Medulla oblongata (tissue), 1 donor: Measurements from ENCODE around the gene SEMA3C.
A peak's percentile ranks its signal among the peaks of the same experiment; 100 is the strongest.

ENCODE experiments used
- DNase-seq: peaks from one replicate; pipeline ENCODE4 v3.0.0-alpha.2; 2015; ENCODE audit errors: extremely low spot score

The SEMA3C gene

GRCh38 chr7:80918909-80919721 is at the start of gene SEMA3C:
SEMA3C (minus strand) TSS chr7:80919051; CDS start chr7:80916781, 2,270 bp downstream.
- DNase-seq: peak; percentile 93

GRCh38 chr7:80968606-80969005 is 49.8 kb upstream of the SEMA3C start:
- no peak for DNase-seq

- DNase-seq: no peak
Observed at GRCh38 chr7:80967917-80968297, 49.1 kb upstream of the SEMA3C start.

GRCh38 chr7:80967071-80967916 is 48.4 kb upstream of the SEMA3C start:
- no peak for DNase-seq

- no peak for DNase-seq
Observed at GRCh38 chr7:80960244-80960795, 41.5 kb upstream of the SEMA3C start.

GRCh38 chr7:80957226-80957777 is 38.5 kb upstream of the SEMA3C start:
- no peak for DNase-seq

- no peak for DNase-seq
Observed at GRCh38 chr7:80954191-80954590, 35.3 kb upstream of the SEMA3C start.

GRCh38 chr7:80950550-80950967 is 31.7 kb upstream of the SEMA3C start:
- DNase-seq: no peak

- DNase-seq: no peak
Observed at GRCh38 chr7:80949449-80949848, 30.6 kb upstream of the SEMA3C start.

GRCh38 chr7:80946858-80947257 is 28.0 kb upstream of the SEMA3C start:
- DNase-seq: no peak

GRCh38 chr7:80945976-80946375 is 27.1 kb upstream of the SEMA3C start:
- no peak for DNase-seq

GRCh38 chr7:80943342-80943741 is 24.5 kb upstream of the SEMA3C start:
- no peak for DNase-seq

- DNase-seq: no peak
Observed at GRCh38 chr7:80942261-80943041, 23.6 kb upstream of the SEMA3C start.

GRCh38 chr7:80941208-80941758 is 22.4 kb upstream of the SEMA3C start:
- no peak for DNase-seq

GRCh38 chr7:80940539-80941207 is 21.8 kb upstream of the SEMA3C start:
- DNase-seq: no peak

GRCh38 chr7:80937336-80937735 is 18.5 kb upstream of the SEMA3C start:
- no peak for DNase-seq

GRCh38 chr7:80935991-80936780 is 17.3 kb upstream of the SEMA3C start:
- DNase-seq: no peak

- no peak for DNase-seq
Observed at GRCh38 chr7:80934321-80934720, 15.5 kb upstream of the SEMA3C start.

GRCh38 chr7:80932536-80932935 is 13.7 kb upstream of the SEMA3C start:
- no peak for DNase-seq

GRCh38 chr7:80929619-80930018 is 10.8 kb upstream of the SEMA3C start:
- no peak for DNase-seq
